GM19193 (cell line): ENCODE data around the gene KLK7.

Experiments used
- POLR2A ChIP-seq: IDR thresholded peaks from 4 replicates; pipeline ENCODE4 v1.6.1; 2011; ENCODE audit not compliant: insufficient read depth, insufficient read length; ENCODE audit errors: extremely low read depth

The KLK7 gene

GRCh38 chr19:50968716-50969412 lies 14.9 kb downstream of the KLK7 start:
- no peak for TF ChIP-seq POLR2A

GRCh38 chr19:50967929-50968715 lies 15.6 kb downstream of the KLK7 start:
- TF ChIP-seq POLR2A, result no peak

GRCh38 chr19:50964266-50964665 lies 19.5 kb downstream of the KLK7 start:
- TF ChIP-seq POLR2A, result no peak

- no peak for TF ChIP-seq POLR2A
These were observed 20.3 kb downstream of the KLK7 start for GRCh38 chr19:50963381-50963780.

DNA sequence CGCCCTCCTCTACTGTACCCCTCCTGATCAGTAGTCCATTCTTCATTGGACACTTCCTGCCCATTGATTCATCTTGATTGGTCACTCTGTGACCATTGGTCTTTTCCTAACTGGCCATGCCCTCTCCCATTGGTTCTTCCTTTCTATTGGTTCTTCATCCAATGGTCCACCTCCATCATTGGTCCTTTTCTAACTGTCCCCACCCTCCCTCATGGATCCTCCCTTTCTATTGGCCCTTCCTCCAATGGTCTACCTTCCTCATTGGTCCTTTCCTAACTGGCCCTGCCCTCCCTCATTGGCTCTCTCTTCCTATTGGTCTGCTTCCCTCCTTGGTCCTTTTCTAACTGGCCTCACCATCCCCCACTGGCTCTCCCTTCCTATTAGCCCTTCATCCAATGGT lies 21.5 kb downstream of the KLK7 start:
- no peak for TF ChIP-seq POLR2A

GRCh38 chr19:50959731-50960500 lies 23.8 kb downstream of the KLK7 start:
- TF ChIP-seq POLR2A, result no peak

- TF ChIP-seq POLR2A, result no peak
These were observed 26.1 kb downstream of the KLK7 start for GRCh38 chr19:50957587-50957986.

GRCh38 chr19:50952910-50953309 lies 30.8 kb downstream of the KLK7 start, which contains the start of gene KLK5:
Gene KLK5 (minus strand): TSS chr19:50953038. CDS start chr19:50952657, 381 bp downstream.
- no peak for TF ChIP-seq POLR2A

GRCh38 chr19:50949861-50950260 lies 33.9 kb downstream of the KLK7 start:
- TF ChIP-seq POLR2A, result no peak

DNA sequence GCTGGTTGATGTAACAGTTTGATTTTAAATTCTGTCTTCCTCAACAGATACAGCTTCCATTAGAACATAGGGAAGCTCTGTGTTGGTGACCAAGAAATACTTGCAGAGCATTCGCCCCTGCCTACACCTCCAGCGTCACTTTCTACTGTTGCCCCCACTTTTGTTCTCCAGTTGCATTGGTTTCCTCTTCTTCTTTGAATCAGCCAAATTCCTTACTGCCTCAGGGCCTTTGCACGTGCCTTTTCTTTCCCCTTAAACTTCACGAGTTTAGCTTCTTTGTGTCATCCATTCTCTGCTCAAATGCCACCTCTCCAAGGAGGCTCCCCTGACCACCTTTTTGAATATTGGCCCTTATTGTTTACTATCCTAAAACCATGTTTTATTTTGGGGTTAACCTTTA lies 36.6 kb downstream of the KLK7 start:
- TF ChIP-seq POLR2A, result no peak

- TF ChIP-seq POLR2A, result no peak
These were observed 38.9 kb downstream of the KLK7 start for GRCh38 chr19:50944795-50945194.

GRCh38 chr19:50943074-50943828 lies 40.5 kb downstream of the KLK7 start:
- TF ChIP-seq POLR2A, result no peak

DNA sequence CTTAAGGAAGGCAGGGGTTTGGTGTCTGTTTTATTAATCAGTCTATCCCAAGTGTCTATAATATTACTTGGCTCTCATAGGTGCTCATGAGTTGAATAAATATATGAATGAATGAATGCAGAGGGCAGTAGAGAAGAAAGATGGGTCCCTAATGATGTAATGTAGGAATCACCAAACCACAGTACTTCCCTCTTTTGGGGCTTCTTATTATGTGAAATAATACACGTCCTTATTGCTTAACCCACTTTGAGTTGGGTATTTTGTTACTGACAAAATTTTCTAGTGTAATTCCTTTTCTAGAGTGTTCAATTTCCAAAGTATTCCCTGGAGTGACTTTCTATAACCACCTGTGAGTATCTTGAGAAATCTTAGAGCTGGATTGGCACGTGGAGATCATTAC lies 44.1 kb downstream of the KLK7 start:
- TF ChIP-seq POLR2A, result no peak

DNA sequence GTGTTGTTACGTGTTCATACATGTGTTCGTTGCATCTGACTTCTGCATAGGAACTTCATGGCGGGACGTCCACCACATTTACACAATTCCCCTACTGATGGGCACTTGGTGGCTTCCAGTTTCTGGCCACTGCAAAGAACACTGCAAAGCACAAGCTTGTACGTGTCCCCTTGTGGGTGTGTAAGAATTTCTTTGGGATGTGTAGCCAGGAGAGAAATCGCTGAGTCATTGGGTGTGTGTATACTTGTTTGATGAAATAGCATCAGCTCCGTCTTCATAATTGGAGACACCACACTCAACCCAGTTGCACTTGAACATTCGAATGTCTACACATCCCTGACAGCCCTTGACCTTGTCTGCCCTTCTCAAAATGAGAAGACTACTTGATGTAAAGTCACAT lies 50.1 kb downstream of the KLK7 start:
- TF ChIP-seq POLR2A, result no peak

DNA sequence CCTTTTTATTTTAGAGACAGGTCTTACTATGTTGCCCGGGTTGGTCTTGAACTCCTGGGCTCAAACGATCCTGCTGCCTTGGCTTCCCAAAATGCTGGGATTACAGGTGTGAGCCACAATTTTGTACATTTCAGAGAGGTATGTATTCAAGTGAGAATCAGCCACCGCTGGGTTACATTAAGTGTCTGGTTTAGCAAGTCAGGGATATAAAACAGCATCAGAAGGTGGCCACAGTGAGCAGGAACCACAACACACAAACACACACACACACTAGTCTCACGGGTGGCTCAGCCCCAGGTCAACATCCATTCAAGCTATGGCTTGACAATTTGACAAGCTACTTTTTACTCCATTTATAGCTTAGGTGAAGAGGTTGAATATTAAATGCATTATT lies 51.0 kb downstream of the KLK7 start:
- TF ChIP-seq POLR2A, result no peak
